ENCODE results near the gene ARHGAP44.

GRCh38 chr17:12909046-12909445 is 119.7 kb downstream of the ARHGAP44 start:
- TF ChIP-seq CTCF (IDR thresholded peaks at IDR 0.05): no peak
- no peak for TF ChIP-seq POLR2AphosphoS5 (IDR thresholded peaks at IDR 0.05)
- TF ChIP-seq POLR2A (IDR thresholded peaks at IDR 0.05): no peak
